Measurements from ENCODE around the gene ALCAM.

DNA sequence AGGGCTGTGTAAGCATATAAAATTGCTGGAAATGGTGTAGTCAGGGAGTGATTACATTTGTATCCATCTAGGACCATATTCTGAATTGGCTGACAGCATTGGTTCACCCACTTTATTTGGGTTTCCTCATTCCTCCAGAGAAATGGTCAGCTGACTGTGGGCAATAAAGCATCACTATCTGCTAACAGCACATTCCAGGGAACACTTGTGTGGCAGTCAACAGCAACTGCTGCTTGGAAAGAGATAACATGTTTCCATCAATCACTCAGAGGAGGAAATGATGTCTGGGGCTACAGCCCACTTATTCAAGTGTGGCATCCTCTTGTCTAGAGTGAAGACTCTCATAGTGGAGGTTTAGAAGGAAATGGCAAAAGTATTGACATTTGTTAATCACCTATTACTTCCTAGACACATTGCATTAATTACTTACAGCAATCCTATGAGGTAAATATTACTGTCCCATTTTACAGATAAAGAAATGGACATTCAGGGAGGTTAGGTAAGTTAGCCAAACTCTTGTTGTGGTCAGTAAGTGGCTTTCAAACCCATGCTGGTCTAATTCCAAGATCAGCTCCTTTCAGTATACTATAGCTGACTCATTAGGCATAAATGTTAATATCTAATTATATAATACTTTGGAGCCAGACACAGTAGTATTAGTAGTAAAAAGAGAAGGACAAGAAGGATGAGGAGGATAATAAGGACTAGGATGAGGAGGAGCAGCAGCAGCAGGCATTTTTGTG is 247.8 kb downstream of the ALCAM start:
- TF ChIP-seq POLR2A (IDR thresholded peaks at IDR 0.05; ENCODE audit: low read length) (no peak), GATA1 (IDR thresholded peaks at IDR 0.05; ENCODE audit: low read depth, low read length) (no peak)

Measured in erythroblast (primary cell).